GM23338 (cell line): ENCODE results near the gene MAPK8IP3. TPM values are rescaled to one million over a fixed set of nuclear protein-coding genes. Genes with fewer than 3 reads are reported as not detected.

Experiments used
- ATAC-seq: fragments of 200-7000 bp; cut with Tn5 transposase; 3 replicates; pipeline ENCODE4 v1.9.1; 2020
- DNase-seq: peaks from one replicate; pipeline ENCODE4 v3.0.0-alpha.2; 2015; ENCODE audit warnings: low spot score
- H2AFZ ChIP-seq: fragments of 200-600 bp; sonication (generic); 2 replicates; pipeline ENCODE4 v1.8.0; 2016; ENCODE audit warnings: antibody characterized with exemption, mild to moderate bottlenecking, moderate library complexity
- H3F3A ChIP-seq: fragments of 200-600 bp; sonication (generic); replicated peaks from 2 replicates; pipeline ENCODE4 v1.8.0; 2017; ENCODE audit warnings: antibody characterized with exemption, mixed run types, low read depth
- H3K27ac ChIP-seq: fragments of 200-600 bp; sonication (generic); 2 replicates; pipeline ENCODE4 v1.6.1; 2016; ENCODE audit warnings: low read depth
- H3K27me3 ChIP-seq: fragments of 200-600 bp; sonication (generic); 2 replicates; pipeline ENCODE4 v1.8.0; 2016; ENCODE audit warnings: mild to moderate bottlenecking, mixed run types, moderate library complexity; ENCODE audit not compliant: insufficient read depth
- H3K36me3 ChIP-seq: fragments of 200-600 bp; sonication (generic); 2 replicates; pipeline ENCODE4 v1.8.0; 2016; ENCODE audit warnings: mild to moderate bottlenecking; ENCODE audit not compliant: insufficient read depth
- H3K4me1 ChIP-seq: fragments of 200-600 bp; sonication (generic); 2 replicates; pipeline ENCODE4 v1.8.0; 2016; ENCODE audit warnings: mild to moderate bottlenecking, moderate library complexity; ENCODE audit not compliant: insufficient read depth
- H3K4me2 ChIP-seq: fragments of 200-600 bp; sonication (generic); 2 replicates; pipeline ENCODE4 v1.7.1; 2017; ENCODE audit warnings: mixed run types
- H3K4me3 ChIP-seq: fragments of 200-600 bp; sonication (generic); 2 replicates; pipeline ENCODE4 v1.6.1; 2016; ENCODE audit warnings: mixed run types
- H3K79me2 ChIP-seq: fragments of 200-600 bp; sonication (generic); replicated peaks from 2 replicates; pipeline ENCODE4 v1.8.0; 2017; ENCODE audit warnings: mild to moderate bottlenecking; ENCODE audit not compliant: insufficient read depth
- H3K9me2 ChIP-seq: fragments of 200-600 bp; sonication (generic); 2 replicates; pipeline ENCODE4 v1.8.0; 2017; ENCODE audit not compliant: insufficient read depth
- H4K20me1 ChIP-seq: fragments of 200-600 bp; sonication (generic); replicated peaks from 2 replicates; pipeline ENCODE4 v1.8.0; 2017; ENCODE audit warnings: mild to moderate bottlenecking; ENCODE audit not compliant: insufficient read depth
- H3K27ac Mint-ChIP-seq: 2 replicates; pipeline ENCODE4 v1.8.0; 2020; ENCODE audit warnings: inconsistent platforms, mild to moderate bottlenecking, moderate library complexity, mixed read lengths
- H3K27me3 Mint-ChIP-seq: 3 replicates; pipeline ENCODE4 v1.8.0; 2022; ENCODE audit warnings: low read depth, mild to moderate bottlenecking, moderate library complexity, mixed read lengths, inconsistent platforms; ENCODE audit not compliant: insufficient read depth, poor library complexity
- H3K36me3 Mint-ChIP-seq: 3 replicates; pipeline ENCODE4 v1.8.0; 2021; ENCODE audit warnings: low read depth, mild to moderate bottlenecking, inconsistent platforms, moderate library complexity, mixed read lengths
- H3K4me1 Mint-ChIP-seq: 3 replicates; pipeline ENCODE4 v1.8.0; 2020; ENCODE audit warnings: mild to moderate bottlenecking, inconsistent platforms, mixed read lengths
- H3K4me3 Mint-ChIP-seq: 3 replicates; pipeline ENCODE4 v1.8.0; 2021; ENCODE audit warnings: moderate library complexity, mild to moderate bottlenecking, inconsistent platforms, mixed read lengths
- H3K9me3 Mint-ChIP-seq: 3 replicates; pipeline ENCODE4 v1.8.0; 2020; ENCODE audit warnings: moderate library complexity, mild to moderate bottlenecking, inconsistent platforms, mixed read lengths
- CREB1 ChIP-seq: fragments of 250-450 bp; sonication (Bioruptor Pico); IDR thresholded peaks from 2 replicates; pipeline ENCODE4 v1.5.0; 2020; ENCODE audit warnings: low read depth, mild to moderate bottlenecking, moderate library complexity
- CTCF ChIP-seq, 2 experiments: fragments of 200-600 bp in 1 of 2; sonication (generic) in 1 of 2; conservative IDR thresholded peaks; 2 replicates each; pipeline versions ENCODE4 v1.5.1 to v1.6.1; 2016 to 2017; ENCODE audit warnings: antibody characterized with exemption in 2 of 2, low read depth in 2 of 2, mild to moderate bottlenecking in 2 of 2, moderate library complexity in 1 of 2
- EZH2 ChIP-seq: fragments of 200-600 bp; sonication (generic); IDR thresholded peaks from one replicate; pipeline ENCODE4 v1.8.0; 2017; ENCODE audit warnings: antibody characterized with exemption, mild to moderate bottlenecking, low read depth; ENCODE audit not compliant: unreplicated experiment
- EZH2phosphoT487 ChIP-seq: fragments of 200-600 bp; sonication (generic); IDR thresholded peaks from one replicate; pipeline ENCODE4 v1.8.1; 2018; ENCODE audit warnings: antibody characterized with exemption; ENCODE audit not compliant: unreplicated experiment
- JUNB ChIP-seq: IDR thresholded peaks from one replicate; pipeline ENCODE4 v1.6.1; 2016; ENCODE audit warnings: antibody characterized with exemption; ENCODE audit not compliant: unreplicated experiment
- NANOG ChIP-seq: IDR thresholded peaks from 2 replicates; pipeline ENCODE4 v1.6.1; 2016; ENCODE audit warnings: antibody characterized with exemption, borderline replicate concordance
- POLR2AphosphoS5 ChIP-seq: IDR thresholded peaks from 2 replicates; pipeline ENCODE4 v1.6.1; 2016; ENCODE audit warnings: antibody characterized with exemption, low read depth
- REST ChIP-seq: IDR thresholded peaks from one replicate; pipeline ENCODE4 v1.6.1; 2018; ENCODE audit warnings: antibody characterized with exemption; ENCODE audit not compliant: unreplicated experiment
- STAT1 ChIP-seq: IDR thresholded peaks from one replicate; pipeline ENCODE4 v1.6.1; 2016; ENCODE audit warnings: antibody characterized with exemption; ENCODE audit not compliant: unreplicated experiment
- ZNF114 ChIP-seq: fragments of 250-450 bp; sonication (Bioruptor Pico); IDR thresholded peaks from 2 replicates; pipeline ENCODE4 v1.5.0; 2020; ENCODE audit warnings: mild to moderate bottlenecking, moderate library complexity
- ZNF331 ChIP-seq: fragments of 250-450 bp; sonication (Bioruptor Pico); IDR thresholded peaks from 2 replicates; pipeline ENCODE4 v1.5.0; 2020; ENCODE audit warnings: low read depth, mild to moderate bottlenecking, moderate library complexity
- polyA plus RNA-seq: library from polyadenylated mRNA; unstranded; fragments of >200 nt; fragmentation: Nextera tagmentation; extraction: Ambion mirVana; gene quantifications from 2 replicates; pipeline ENCODE4 v1.2.1, GENCODE V29; 2016
- total RNA-seq: library from RNA; depleted of rRNA; stranded (reverse); fragments of >200 nt; shearing (Covaris generic); gene quantifications from 2 replicates; pipeline ENCODE4 v1.2.3, GENCODE V29; 2014

Gene MAPK8IP3
- total and polyA plus RNA-seq, 2 experiments from 2014 or later = 11.3 to 58.4 TPM

GRCh38 chr16:1761751-1762150, 55.8 kb downstream of the MAPK8IP3 start:
- TF ChIP-seq REST = no peak
- TF ChIP-seq CREB1 (CRISPR knock-in tag) = no peak
- no peak for TF ChIP-seq CTCF (conservative IDR thresholded peaks at IDR 0.05; ENCODE audit: low read depth in 2 of 2)
- TF ChIP-seq ZNF114 (CRISPR knock-in tag) = no peak
- TF ChIP-seq JUNB = no peak
- no peak for TF ChIP-seq EZH2
- H4K20me1 ChIP-seq = no peaks in the 10 kb centered on the region

GRCh38 chr16:1762196-1762878, 56.3 kb downstream of the MAPK8IP3 start:
- Histone ChIP-seq H3K27ac (no peak overlapping the region), H3K4me1 (no peaks in the 10 kb centered on the region; the same call in 1 of the 2 replicates), H3K36me3 (no peaks in the 10 kb centered on the region), H3K4me2 (no peak overlapping the region), H3K79me2 (no peaks in the 10 kb centered on the region), H3K27me3 (no peaks in the 10 kb centered on the region), H2AFZ (no peak overlapping the region), H3F3A (0 out of 2 replicates have a peak, but pooled peaks cover 3% of the 10 kb centered on the region), H3K9me2 (no peaks in the 10 kb centered on the region), H4K20me1 (no peaks in the 10 kb centered on the region), H3K4me3 (no peak overlapping the region)
- no peak overlapping the region for H3K4me3 Mint-ChIP-seq
- H3K27ac Mint-ChIP-seq = no peak overlapping the region
- no peak for DNase-seq
- ATAC-seq = no peak
- peaks cover 12% of the 10 kb centered on the region for H3K36me3 Mint-ChIP-seq
- peaks cover 11% of the 10 kb centered on the region for H3K27me3 Mint-ChIP-seq
- no peaks in the 10 kb centered on the region; the same call in 2 of the 3 replicates for H3K9me3 Mint-ChIP-seq
- H3K4me1 Mint-ChIP-seq = no peaks in the 10 kb centered on the region
- TF ChIP-seq CTCF (conservative IDR thresholded peaks at IDR 0.05; ENCODE audit: low read depth in 2 of 2) (no peak), ZNF114 (CRISPR knock-in tag) (no peak), CREB1 (CRISPR knock-in tag) (no peak), REST (no peak), POLR2AphosphoS5 (no peak), EZH2 (no peak), NANOG (no peak), STAT1 (no peak), EZH2phosphoT487 (no peak), ZNF331 (no peak)

More at GRCh38 chr16:1761751-1762150, 55.8 kb downstream of the MAPK8IP3 start:
- DNase-seq (no peak), ATAC-seq (no peak)
- Histone ChIP-seq H3K27ac (no peak overlapping the region), H2AFZ (no peak overlapping the region), H3K4me1 (no peaks in the 10 kb centered on the region; the same call in 1 of the 2 replicates), H3K4me3 (no peak overlapping the region), H3F3A (0 out of 2 replicates have a peak, but pooled peaks cover 3% of the 10 kb centered on the region), H3K4me2 (no peak overlapping the region), H3K36me3 (no peaks in the 10 kb centered on the region), H3K79me2 (no peaks in the 10 kb centered on the region), H3K27me3 (no peaks in the 10 kb centered on the region), H3K9me2 (no peaks in the 10 kb centered on the region)
- Mint-ChIP-seq H3K27ac (no peak overlapping the region), H3K9me3 (no peaks in the 10 kb centered on the region; the same call in 2 of the 3 replicates), H3K36me3 (peaks cover 8% of the 10 kb centered on the region), H3K4me1 (no peaks in the 10 kb centered on the region), H3K27me3 (peaks cover 8% of the 10 kb centered on the region), H3K4me3 (no peak overlapping the region)
